Thoracic aorta (tissue), 2 donors: ENCODE measurements around the gene CD47. TPM values are rescaled to one million over a fixed set of nuclear protein-coding genes. Genes with fewer than 3 reads are reported as not detected.

Source experiments
- ATAC-seq: fragments of 150-250 bp; one replicate; pipeline ENCODE4 v1.8.0; 2017; ENCODE audit warnings: low read depth; ENCODE audit not compliant: insufficient number of reproducible peaks, low FRiP score
- DNase-seq: peaks from one replicate; pipeline ENCODE4 v3.0.0-alpha.2; 2020; ENCODE audit warnings: low spot score
- H3K27ac ChIP-seq, 2 donors: fragments of 200-600 bp; sonication (generic); 1 replicate in 1 of 2; 2 replicates in 1 of 2; pipeline ENCODE4 v1.5.1; 2016; ENCODE audit warnings: mild to moderate bottlenecking in 2 of 2, moderate library complexity in 2 of 2
- H3K27me3 ChIP-seq: fragments of 200-600 bp; sonication (generic); replicated peaks from 2 replicates; pipeline ENCODE4 v1.6.0; 2016; ENCODE audit warnings: mild to moderate bottlenecking; ENCODE audit not compliant: insufficient read depth
- H3K36me3 ChIP-seq: fragments of 200-600 bp; sonication (generic); one replicate; pipeline ENCODE4 v1.5.1; 2016
- H3K4me1 ChIP-seq, 2 donors: fragments of 200-600 bp; sonication (generic); 1 replicate in 1 of 2; 2 replicates in 1 of 2; pipeline versions ENCODE4 v1.5.1 to v1.6.0; 2016; ENCODE audit warnings: low read depth in 2 of 2, mild to moderate bottlenecking in 1 of 2; ENCODE audit not compliant: control insufficient read depth in 1 of 2
- H3K4me3 ChIP-seq: fragments of 200-600 bp; sonication (generic); 2 replicates; pipeline ENCODE4 v1.5.1; 2016; ENCODE audit warnings: mild to moderate bottlenecking
- H3K9me3 ChIP-seq: fragments of 200-600 bp; sonication (generic); 2 replicates; pipeline ENCODE4 v1.5.1; 2016
- CTCF ChIP-seq: fragments of 200-600 bp; sonication (generic); IDR thresholded peaks from one replicate; pipeline ENCODE4 v1.5.1; 2019; ENCODE audit warnings: antibody characterized with exemption
- total RNA-seq, 2 donors: library from RNA; depleted of rRNA; stranded (reverse); fragments of >200 nt; gene quantifications; one replicate each; pipeline versions ENCODE4 v1.1.0 to v1.2.3, GENCODE V29; 2016

The CD47 gene
- total RNA-seq, 2 donors from 2014 or later: 70.1 to 80.4 TPM

- peaks cover 7% of the 10 kb centered on the region for H3K36me3 ChIP-seq
- no peaks in the 10 kb centered on the region for H3K9me3 ChIP-seq
- DNase-seq (no peak), ATAC-seq (no peak)
- H3K27me3 ChIP-seq: no peaks in the 10 kb centered on the region
- peak overlapping the region in 1 of 2 donors; percentile 30 for H3K27ac ChIP-seq
- H3K4me1 ChIP-seq: peaks cover 7 to 14% of the 10 kb centered on the region in 2 donors
- peak overlapping the region; percentile 13 for H3K4me3 ChIP-seq
- TF ChIP-seq CTCF: no peak
Observed at GRCh38 chr3:108053067-108053466, 37.8 kb downstream of the CD47 start.

GRCh38 chr3:108051005-108051404 is 39.8 kb downstream of the CD47 start:
- Histone ChIP-seq H3K27ac (no peak overlapping the region), H3K4me1 (peaks cover 7 to 14% of the 10 kb centered on the region in 2 donors), H3K9me3 (no peaks in the 10 kb centered on the region), H3K4me3 (no peak overlapping the region), H3K27me3 (no peaks in the 10 kb centered on the region), H3K36me3 (peaks cover 3% of the 10 kb centered on the region)
- no peak for ATAC-seq
- no peak for DNase-seq
- no peak for TF ChIP-seq CTCF

GRCh38 chr3:108047987-108048386 is 42.8 kb downstream of the CD47 start:
- Histone ChIP-seq H3K4me1 (peaks cover 5 to 7% of the 10 kb centered on the region in 2 donors), H3K36me3 (peaks cover 3% of the 10 kb centered on the region), H3K4me3 (no peak overlapping the region), H3K9me3 (no peaks in the 10 kb centered on the region), H3K27ac (no peak overlapping the region), H3K27me3 (no peaks in the 10 kb centered on the region)
- ATAC-seq: no peak
- no peak for DNase-seq
- no peak for TF ChIP-seq CTCF

- H3K36me3 ChIP-seq: no peaks in the 10 kb centered on the region
Observed at GRCh38 chr3:108046247-108046646, 44.6 kb downstream of the CD47 start.

GRCh38 chr3:108044699-108045098 is 46.1 kb downstream of the CD47 start:
- ATAC-seq (no peak), DNase-seq (no peak)
- TF ChIP-seq CTCF: no peak
- no peaks in the 10 kb centered on the region for H3K4me1 ChIP-seq
- H3K36me3 ChIP-seq: no peaks in the 10 kb centered on the region
- H3K9me3 ChIP-seq: no peaks in the 10 kb centered on the region
- H3K27me3 ChIP-seq: no peaks in the 10 kb centered on the region
- no peak overlapping the region for H3K27ac ChIP-seq
- no peak overlapping the region for H3K4me3 ChIP-seq

More at GRCh38 chr3:108046247-108046646, 44.6 kb downstream of the CD47 start:
- H3K4me1 ChIP-seq: no peaks in the 10 kb centered on the region
- TF ChIP-seq CTCF: no peak
- H3K27ac ChIP-seq: no peak overlapping the region
- ATAC-seq: no peak
- no peaks in the 10 kb centered on the region for H3K9me3 ChIP-seq
- DNase-seq: no peak
- no peaks in the 10 kb centered on the region for H3K27me3 ChIP-seq
- H3K4me3 ChIP-seq: no peak overlapping the region
